GM18858 (cell line): ENCODE results near the gene PDE8A.
A peak's percentile ranks its signal among the peaks of the same experiment; 100 is the strongest.

Source experiments
- ATAC-seq: cut with Tn5 transposase; IDR thresholded peaks from one replicate; pipeline ENCODE4 v1.9.1; 2021; ENCODE audit not compliant: unreplicated experiment

PDE8A gene

GRCh38 chr15:85071504-85071903 lies 89.8 kb downstream of the PDE8A start:
- no peak for ATAC-seq

- no peak for ATAC-seq
Observed at GRCh38 chr15:85072917-85073316, 91.3 kb downstream of the PDE8A start.

- peak; percentile 87 for ATAC-seq
Observed at GRCh38 chr15:85073556-85074194, 92.0 kb downstream of the PDE8A start.

GRCh38 chr15:85086855-85087254 lies 105.2 kb downstream of the PDE8A start:
- ATAC-seq: no peak

- no peak for ATAC-seq
Observed at GRCh38 chr15:85088300-85088699, 106.6 kb downstream of the PDE8A start.

GRCh38 chr15:85089929-85090597 lies 108.4 kb downstream of the PDE8A start:
- ATAC-seq: no peak

- no peak for ATAC-seq
Observed at GRCh38 chr15:85091990-85092389, 110.3 kb downstream of the PDE8A start.

GRCh38 chr15:85094685-85095084 lies 113.0 kb downstream of the PDE8A start:
- no peak for ATAC-seq

GRCh38 chr15:85095566-85095965 lies 113.9 kb downstream of the PDE8A start:
- no peak for ATAC-seq

GRCh38 chr15:85097250-85097649 lies 115.6 kb downstream of the PDE8A start:
- ATAC-seq: no peak

- no peak for ATAC-seq
Observed at GRCh38 chr15:85097725-85098124, 116.1 kb downstream of the PDE8A start.

- ATAC-seq: no peak
Observed at GRCh38 chr15:85099195-85099803, 117.6 kb downstream of the PDE8A start.

GRCh38 chr15:85100186-85100937 lies 118.7 kb downstream of the PDE8A start:
- ATAC-seq: no peak

GRCh38 chr15:85104584-85104983 lies 122.9 kb downstream of the PDE8A start:
- no peak for ATAC-seq

- ATAC-seq: no peak
Observed at GRCh38 chr15:85108136-85108535, 126.5 kb downstream of the PDE8A start.

GRCh38 chr15:85109333-85109732 lies 127.7 kb downstream of the PDE8A start:
- no peak for ATAC-seq

GRCh38 chr15:85112997-85113396 lies 131.3 kb downstream of the PDE8A start:
- no peak for ATAC-seq

GRCh38 chr15:85114886-85115285 lies 133.2 kb downstream of the PDE8A start:
- no peak for ATAC-seq

GRCh38 chr15:85116066-85116465 lies 134.4 kb downstream of the PDE8A start:
- ATAC-seq: no peak

- ATAC-seq: no peak
Observed at GRCh38 chr15:85116494-85116893, 134.8 kb downstream of the PDE8A start.

GRCh38 chr15:85116925-85117646 lies 135.4 kb downstream of the PDE8A start:
- ATAC-seq: no peak
